Astrocyte (in vitro differentiated cells and primary cell): ENCODE measurements around the gene SPPL2A. TPM values are rescaled to one million over a fixed set of nuclear protein-coding genes. Genes with fewer than 3 reads are reported as not detected.

ENCODE experiments used
- DNase-seq: peaks from one replicate; pipeline ENCODE4 v3.0.0-alpha.2; 2010; ENCODE audit warnings: low read depth
- FAIRE-seq: peaks from 2 replicates; lab custom pipeline; 2011; peaks lifted over from hg19 to GRCh38; lab: Jason Lieb, UNC
- H2AFZ ChIP-seq: 2 replicates; pipeline ENCODE4 v1.6.0; 2012; ENCODE audit warnings: low read depth, low read length, inconsistent platforms
- H3K27ac ChIP-seq: 2 replicates; pipeline ENCODE4 v1.5.1; 2011; ENCODE audit warnings: low read depth, low read length, inconsistent platforms
- H3K27me3 ChIP-seq: 2 replicates; pipeline ENCODE4 v1.6.0; 2011; ENCODE audit warnings: low read length, inconsistent platforms; ENCODE audit not compliant: insufficient read depth
- H3K36me3 ChIP-seq: 2 replicates; pipeline ENCODE4 v1.5.1; 2011; ENCODE audit warnings: low read length, inconsistent platforms; ENCODE audit not compliant: insufficient read depth
- H3K4me1 ChIP-seq: 2 replicates; pipeline ENCODE4 v1.5.1; 2011; ENCODE audit warnings: low read length, inconsistent platforms; ENCODE audit not compliant: insufficient read depth
- H3K4me2 ChIP-seq: 2 replicates; pipeline ENCODE4 v1.6.0; 2012; ENCODE audit warnings: low read length, inconsistent platforms
- H3K4me3 ChIP-seq: 2 replicates; pipeline ENCODE4 v1.5.1; 2011; ENCODE audit warnings: low read depth, mild to moderate bottlenecking, low read length, inconsistent platforms; ENCODE audit not compliant: insufficient read depth
- H3K79me2 ChIP-seq: 2 replicates; pipeline ENCODE4 v1.6.0; 2012; ENCODE audit warnings: mild to moderate bottlenecking, low read length, inconsistent platforms; ENCODE audit not compliant: insufficient read depth
- H3K9ac ChIP-seq: 2 replicates; pipeline ENCODE4 v1.6.0; 2012; ENCODE audit warnings: mild to moderate bottlenecking, low read length, inconsistent platforms
- H3K9me3 ChIP-seq: 2 replicates; pipeline ENCODE4 v1.5.1; 2012; ENCODE audit warnings: low read depth, mild to moderate bottlenecking, low read length, inconsistent platforms; ENCODE audit not compliant: insufficient read depth
- H4K20me1 ChIP-seq: 2 replicates; pipeline ENCODE4 v1.6.0; 2012; ENCODE audit warnings: low read length, inconsistent platforms; ENCODE audit not compliant: insufficient read depth
- H3K27ac Mint-ChIP-seq: one replicate; pipeline ENCODE4 v1.8.0; 2021; ENCODE audit warnings: mild to moderate bottlenecking, mixed read lengths; ENCODE audit not compliant: unreplicated experiment
- H3K27me3 Mint-ChIP-seq: one replicate; pipeline ENCODE4 v1.8.0; 2021; ENCODE audit warnings: low read depth, mixed read lengths; ENCODE audit not compliant: unreplicated experiment
- H3K36me3 Mint-ChIP-seq: one replicate; pipeline ENCODE4 v1.8.0; 2021; ENCODE audit warnings: low read depth, mixed read lengths; ENCODE audit not compliant: unreplicated experiment
- H3K4me1 Mint-ChIP-seq: one replicate; pipeline ENCODE4 v1.8.0; 2021; ENCODE audit warnings: low read depth, mixed read lengths; ENCODE audit not compliant: unreplicated experiment
- H3K4me3 Mint-ChIP-seq: one replicate; pipeline ENCODE4 v1.8.0; 2021; ENCODE audit warnings: mild to moderate bottlenecking, moderate library complexity, mixed read lengths; ENCODE audit not compliant: unreplicated experiment
- H3K9me3 Mint-ChIP-seq: one replicate; pipeline ENCODE4 v1.8.0; 2021; ENCODE audit warnings: mild to moderate bottlenecking, mixed read lengths; ENCODE audit not compliant: unreplicated experiment
- EZH2 ChIP-seq: IDR thresholded peaks from 2 replicates; pipeline ENCODE4 v1.6.1; 2012; ENCODE audit warnings: mild to moderate bottlenecking, low read length, inconsistent platforms; ENCODE audit not compliant: insufficient read depth
- total RNA-seq: library from RNA; stranded (reverse); gene quantifications from 2 replicates; pipeline ENCODE4 v1.2.1, GENCODE V29; 2021
- TF ChIP-seq, protein P1 (sequence below): IDR thresholded peaks from 2 replicates; pipeline ENCODE4 v1.5.1; 2011; ENCODE audit warnings: low read depth, mild to moderate bottlenecking, inconsistent platforms, low read length, moderate library complexity; ENCODE audit not compliant: insufficient read depth

SPPL2A gene
- total RNA-seq, 1 donor from 2014 or later: 56.0 TPM

DNA sequence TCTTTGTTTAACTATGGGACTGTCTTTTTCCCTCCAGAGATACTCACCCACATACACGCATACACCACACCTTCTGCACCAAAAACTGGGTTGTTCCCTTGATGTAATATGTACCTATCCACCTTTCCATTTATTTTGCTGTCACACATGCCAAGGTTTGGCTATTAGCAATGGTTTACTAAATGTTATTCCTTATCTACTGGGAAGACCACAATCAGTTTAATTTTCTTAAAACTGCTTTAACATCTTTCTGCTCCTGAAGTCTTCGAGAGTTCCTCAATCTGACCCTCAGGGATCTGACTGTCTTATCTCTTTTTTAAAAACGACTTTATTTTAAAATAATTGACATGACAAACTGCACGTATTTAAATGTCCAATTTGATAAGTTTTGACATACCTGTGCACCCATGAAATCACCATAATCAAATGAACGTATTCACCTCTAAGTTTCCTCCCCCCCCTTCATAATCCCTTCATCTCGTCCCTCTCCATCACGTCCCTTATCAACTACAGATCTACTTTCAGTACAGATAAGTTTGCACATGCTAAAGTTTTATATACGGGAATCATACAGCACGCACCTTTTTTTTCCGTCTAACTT is 78.1 kb downstream of the SPPL2A start:
- Mint-ChIP-seq H3K4me3 (peak overlapping the region; percentile 88), H3K27me3 (no peaks in the 10 kb centered on the region), H3K4me1 (peaks cover 12% of the 10 kb centered on the region), H3K36me3 (peaks cover 2% of the 10 kb centered on the region), H3K27ac (peak overlapping the region; percentile 49), H3K9me3 (no peaks in the 10 kb centered on the region)
- TF ChIP-seq EZH2: no peak
- TF ChIP-seq, protein P1, sequence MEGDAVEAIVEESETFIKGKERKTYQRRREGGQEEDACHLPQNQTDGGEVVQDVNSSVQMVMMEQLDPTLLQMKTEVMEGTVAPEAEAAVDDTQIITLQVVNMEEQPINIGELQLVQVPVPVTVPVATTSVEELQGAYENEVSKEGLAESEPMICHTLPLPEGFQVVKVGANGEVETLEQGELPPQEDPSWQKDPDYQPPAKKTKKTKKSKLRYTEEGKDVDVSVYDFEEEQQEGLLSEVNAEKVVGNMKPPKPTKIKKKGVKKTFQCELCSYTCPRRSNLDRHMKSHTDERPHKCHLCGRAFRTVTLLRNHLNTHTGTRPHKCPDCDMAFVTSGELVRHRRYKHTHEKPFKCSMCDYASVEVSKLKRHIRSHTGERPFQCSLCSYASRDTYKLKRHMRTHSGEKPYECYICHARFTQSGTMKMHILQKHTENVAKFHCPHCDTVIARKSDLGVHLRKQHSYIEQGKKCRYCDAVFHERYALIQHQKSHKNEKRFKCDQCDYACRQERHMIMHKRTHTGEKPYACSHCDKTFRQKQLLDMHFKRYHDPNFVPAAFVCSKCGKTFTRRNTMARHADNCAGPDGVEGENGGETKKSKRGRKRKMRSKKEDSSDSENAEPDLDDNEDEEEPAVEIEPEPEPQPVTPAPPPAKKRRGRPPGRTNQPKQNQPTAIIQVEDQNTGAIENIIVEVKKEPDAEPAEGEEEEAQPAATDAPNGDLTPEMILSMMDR: no peak
- no peak for DNase-seq
- Histone ChIP-seq H3K4me3 (peak overlapping the region; percentile 94), H3K27me3 (no peaks in the 10 kb centered on the region), H3K9ac (peak overlapping the region; percentile 95), H2AFZ (peak overlapping the region; percentile 93), H3K4me1 (peaks cover 12% of the 10 kb centered on the region), H3K36me3 (peaks cover 2% of the 10 kb centered on the region), H3K4me2 (peak overlapping the region; percentile 95), H3K79me2 (peaks cover 40% of the 10 kb centered on the region), H3K27ac (peak overlapping the region; percentile 90), H3K9me3 (no peaks in the 10 kb centered on the region), H4K20me1 (peaks cover 37% of the 10 kb centered on the region)
- FAIRE-seq: no peak

- H3K27ac Mint-ChIP-seq: peak within 1 kb of the TSS; percentile 94
- peaks cover 2% of the 10 kb centered on the region for H3K36me3 Mint-ChIP-seq
- no peak for FAIRE-seq
- peak within 1 kb of the TSS; percentile 99 for H3K4me3 Mint-ChIP-seq
- peak within 1 kb of the TSS; percentile 93 for H2AFZ ChIP-seq
- no peaks in the 10 kb centered on the region for H3K9me3 Mint-ChIP-seq
- no peaks in the 10 kb centered on the region for H3K27me3 ChIP-seq
- peaks cover 12% of the 10 kb centered on the region for H3K4me1 ChIP-seq
- H3K4me1 Mint-ChIP-seq: peaks cover 12% of the 10 kb centered on the region
- H3K79me2 ChIP-seq: peaks cover 48% of the 10 kb centered on the region
- peak within 1 kb of the TSS; percentile 90 for H3K27ac ChIP-seq
- peaks cover 42% of the 10 kb centered on the region for H4K20me1 ChIP-seq
- no peak for TF ChIP-seq EZH2
- TF ChIP-seq, protein P1: no peak
- peak within 1 kb of the TSS; percentile 94 for H3K4me3 ChIP-seq
- H3K36me3 ChIP-seq: peaks cover 2% of the 10 kb centered on the region
- DNase-seq: peak; percentile 76
- H3K9me3 ChIP-seq: no peaks in the 10 kb centered on the region
- H3K9ac ChIP-seq: peak within 1 kb of the TSS; percentile 95
- peak within 1 kb of the TSS; percentile 95 for H3K4me2 ChIP-seq
- no peaks in the 10 kb centered on the region for H3K27me3 Mint-ChIP-seq
These were observed 78.8 kb downstream of the SPPL2A start, which contains the start of gene TRPM7 for GRCh38 chr15:50686469-50687301. TRPM7 (minus strand) TSS chr15:50686797; CDS start chr15:50686533, 264 bp downstream.
